Fibroblast of gingiva (primary cell): ENCODE data around the gene NHLH1.

Source experiments
- DNase-seq: peaks from one replicate; pipeline ENCODE4 v3.0.0-alpha.2; 2011; ENCODE audit warnings: low read depth

The NHLH1 gene

GRCh38 chr1:160412028-160412362 lies 45.1 kb downstream of the NHLH1 start:
- DNase-seq: no peak

GRCh38 chr1:160413716-160414115 lies 46.8 kb downstream of the NHLH1 start:
- DNase-seq: no peak

- DNase-seq: no peak
Measured at GRCh38 chr1:160414881-160415280, 48.0 kb downstream of the NHLH1 start.

- DNase-seq: no peak
Measured at GRCh38 chr1:160415696-160416290, 48.9 kb downstream of the NHLH1 start.

GRCh38 chr1:160416369-160416768 lies 49.5 kb downstream of the NHLH1 start:
- DNase-seq: no peak

GRCh38 chr1:160418483-160418882 lies 51.6 kb downstream of the NHLH1 start:
- DNase-seq: no peak

GRCh38 chr1:160419150-160419837 lies 52.4 kb downstream of the NHLH1 start:
- DNase-seq: no peak

- DNase-seq: no peak
Measured at GRCh38 chr1:160419838-160420169, 52.9 kb downstream of the NHLH1 start.

GRCh38 chr1:160420881-160421842 lies 54.3 kb downstream of the NHLH1 start:
- no peak for DNase-seq

GRCh38 chr1:160421881-160422280 lies 55.0 kb downstream of the NHLH1 start:
- no peak for DNase-seq
